Immature natural killer cell (primary cell): ENCODE results near the gene CYP26A1. TPM values are rescaled to one million over a fixed set of nuclear protein-coding genes. Genes with fewer than 3 reads are reported as not detected.
A peak's percentile ranks its signal among the peaks of the same experiment; 100 is the strongest.

Source experiments
- DNase-seq, 3 donors: peaks; one replicate each; pipeline ENCODE4 v3.0.0; 2022; ENCODE audit warnings: mixed read lengths in 1 of 3
- H3K27ac Mint-ChIP-seq, 6 donors: one replicate each; pipeline ENCODE4 v1.8.0; 2020; ENCODE audit warnings: mixed read lengths in 6 of 6, mild to moderate bottlenecking in 5 of 6, inconsistent platforms in 4 of 6, moderate library complexity in 3 of 6
- H3K27me3 Mint-ChIP-seq, 3 donors: one replicate each; pipeline ENCODE4 v1.8.0; 2020 to 2021; ENCODE audit warnings: low read depth in 3 of 3, mild to moderate bottlenecking in 3 of 3, mixed read lengths in 3 of 3, moderate library complexity in 3 of 3, inconsistent platforms in 1 of 3
- H3K36me3 Mint-ChIP-seq, 3 donors: one replicate each; pipeline ENCODE4 v1.8.0; 2020; ENCODE audit warnings: mixed read lengths in 3 of 3, inconsistent platforms in 2 of 3, mild to moderate bottlenecking in 2 of 3
- H3K4me1 Mint-ChIP-seq, 2 donors: one replicate each; pipeline ENCODE4 v1.8.0; 2020; ENCODE audit warnings: inconsistent platforms in 2 of 2, mild to moderate bottlenecking in 2 of 2, mixed read lengths in 2 of 2, moderate library complexity in 1 of 2
- H3K4me3 Mint-ChIP-seq, 5 donors: one replicate each; pipeline ENCODE4 v1.8.0; 2020; ENCODE audit warnings: mild to moderate bottlenecking in 5 of 5, mixed read lengths in 5 of 5, inconsistent platforms in 3 of 5, moderate library complexity in 3 of 5
- H3K9me3 Mint-ChIP-seq, 6 donors: one replicate each; pipeline ENCODE4 v1.8.0; 2020; ENCODE audit warnings: mild to moderate bottlenecking in 6 of 6, mixed read lengths in 6 of 6, inconsistent platforms in 4 of 6, moderate library complexity in 3 of 6
- polyA plus RNA-seq, 3 donors: library from polyadenylated mRNA; unstranded; fragments of 300-500 nt; fragmentation: Illumina TruSeq; gene quantifications; one replicate each; pipeline ENCODE4 v1.2.3, GENCODE V29; 2021

The CYP26A1 gene
- polyA plus RNA-seq, 3 donors from 2014 or later: not detected

DNA sequence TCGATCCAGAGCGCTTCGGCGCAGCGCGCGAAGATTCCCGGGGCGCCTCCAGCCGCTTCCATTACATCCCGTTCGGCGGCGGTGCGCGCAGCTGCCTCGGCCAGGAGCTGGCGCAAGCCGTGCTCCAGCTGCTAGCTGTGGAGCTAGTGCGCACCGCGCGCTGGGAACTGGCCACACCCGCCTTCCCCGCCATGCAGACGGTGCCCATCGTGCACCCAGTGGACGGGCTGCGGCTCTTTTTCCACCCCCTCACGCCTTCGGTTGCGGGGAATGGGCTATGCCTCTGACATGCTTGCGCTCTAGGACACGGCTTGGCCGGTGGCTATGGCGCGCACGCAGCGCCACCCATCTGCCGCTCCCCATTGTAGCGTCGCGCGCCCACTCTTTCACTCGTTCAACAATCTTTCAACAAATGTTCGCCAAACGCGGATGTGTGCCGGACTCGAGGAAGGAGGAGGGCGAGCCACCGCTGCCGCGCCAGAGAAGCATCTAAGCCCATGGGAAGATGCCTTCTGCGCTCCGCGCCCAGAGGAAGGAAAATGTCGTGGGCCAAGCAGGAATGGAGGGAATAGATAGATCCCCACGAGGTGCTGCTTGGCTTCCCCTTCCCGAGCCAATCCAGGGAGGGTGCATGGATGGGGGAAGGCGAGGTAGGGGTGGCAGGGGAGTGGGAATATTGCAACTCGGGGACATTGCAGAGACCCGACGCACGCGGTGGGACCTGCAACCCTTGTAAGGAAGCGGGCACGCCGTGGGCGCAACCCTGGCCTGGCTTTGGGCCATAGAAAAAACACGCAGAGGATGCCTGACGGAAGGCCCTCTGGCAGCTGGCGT, 5.1 kb upstream of the CYP26A1 start:
- Mint-ChIP-seq H3K27me3 (peaks cover 19 to 23% (median 21%) of the 10 kb centered on the region in 3 donors), H3K36me3 (peaks cover 0 to 13% (median 0%) of the 10 kb centered on the region in 3 donors), H3K4me1 (peaks cover 5 to 21% of the 10 kb centered on the region in 2 donors), H3K27ac (no peak overlapping the region), H3K4me3 (no peak overlapping the region), H3K9me3 (peaks cover 0 to 2% (median 0%) of the 10 kb centered on the region in 6 donors)
- no peak for DNase-seq

GRCh38 chr10:93069245-93069561, 4.5 kb upstream of the CYP26A1 start:
- H3K27me3 Mint-ChIP-seq: peaks cover 16 to 23% (median 19%) of the 10 kb centered on the region in 3 donors
- peaks cover 0 to 11% (median 0%) of the 10 kb centered on the region in 3 donors for H3K36me3 Mint-ChIP-seq
- H3K4me3 Mint-ChIP-seq: no peak overlapping the region
- DNase-seq: no peak
- no peak overlapping the region for H3K27ac Mint-ChIP-seq
- H3K9me3 Mint-ChIP-seq: peaks cover 0 to 2% (median 0%) of the 10 kb centered on the region in 6 donors
- peaks cover 5 to 17% of the 10 kb centered on the region in 2 donors for H3K4me1 Mint-ChIP-seq

- Mint-ChIP-seq H3K36me3 (peaks cover 0 to 11% (median 0%) of the 10 kb centered on the region in 3 donors), H3K4me3 (peak overlapping the region in 1 of 5 donors; percentile 33), H3K27ac (no peak overlapping the region), H3K4me1 (peaks cover 7 to 13% of the 10 kb centered on the region in 2 donors), H3K9me3 (peaks cover 0 to 2% (median 0%) of the 10 kb centered on the region in 6 donors), H3K27me3 (peaks cover 14 to 24% (median 21%) of the 10 kb centered on the region in 3 donors)
- no peak for DNase-seq
Observed at GRCh38 chr10:93070378-93071176, 3.1 kb upstream of the CYP26A1 start.

- DNase-seq: no peak
- Mint-ChIP-seq H3K4me3 (peak overlapping the region in 2 of 5 donors; percentile 12 to 33), H3K27ac (no peak overlapping the region), H3K27me3 (peaks cover 16 to 28% (median 24%) of the 10 kb centered on the region in 3 donors), H3K9me3 (peaks cover 0 to 2% (median 0%) of the 10 kb centered on the region in 6 donors), H3K4me1 (peaks cover 10 to 12% of the 10 kb centered on the region in 2 donors), H3K36me3 (peaks cover 0 to 11% (median 0%) of the 10 kb centered on the region in 3 donors)
Observed at GRCh38 chr10:93071177-93071472, 2.6 kb upstream of the CYP26A1 start.

- no peak overlapping the region for H3K4me3 Mint-ChIP-seq
- no peak for DNase-seq
- peaks cover 0 to 2% (median 0%) of the 10 kb centered on the region in 6 donors for H3K9me3 Mint-ChIP-seq
- H3K36me3 Mint-ChIP-seq: peaks cover 0 to 11% (median 0%) of the 10 kb centered on the region in 3 donors
- H3K27me3 Mint-ChIP-seq: peaks cover 16 to 24% (median 20%) of the 10 kb centered on the region in 3 donors
- peaks cover 10 to 12% of the 10 kb centered on the region in 2 donors for H3K4me1 Mint-ChIP-seq
- H3K27ac Mint-ChIP-seq: no peak overlapping the region
Observed at GRCh38 chr10:93071674-93072224, 1.9 kb upstream of the CYP26A1 start.

GRCh38 chr10:93072225-93072712, 1.4 kb upstream of the CYP26A1 start:
- peak overlapping the region in 4 of 5 donors; percentile 27 to 58 (median 48) for H3K4me3 Mint-ChIP-seq
- H3K4me1 Mint-ChIP-seq: peaks cover 10% of the 10 kb centered on the region in 2 donors
- no peak for DNase-seq
- peaks cover 0 to 8% (median 0%) of the 10 kb centered on the region in 3 donors for H3K36me3 Mint-ChIP-seq
- H3K27ac Mint-ChIP-seq: no peak overlapping the region
- peaks cover 15 to 24% (median 18%) of the 10 kb centered on the region in 3 donors for H3K27me3 Mint-ChIP-seq
- H3K9me3 Mint-ChIP-seq: peaks cover 0 to 2% (median 0%) of the 10 kb centered on the region in 6 donors

DNA sequence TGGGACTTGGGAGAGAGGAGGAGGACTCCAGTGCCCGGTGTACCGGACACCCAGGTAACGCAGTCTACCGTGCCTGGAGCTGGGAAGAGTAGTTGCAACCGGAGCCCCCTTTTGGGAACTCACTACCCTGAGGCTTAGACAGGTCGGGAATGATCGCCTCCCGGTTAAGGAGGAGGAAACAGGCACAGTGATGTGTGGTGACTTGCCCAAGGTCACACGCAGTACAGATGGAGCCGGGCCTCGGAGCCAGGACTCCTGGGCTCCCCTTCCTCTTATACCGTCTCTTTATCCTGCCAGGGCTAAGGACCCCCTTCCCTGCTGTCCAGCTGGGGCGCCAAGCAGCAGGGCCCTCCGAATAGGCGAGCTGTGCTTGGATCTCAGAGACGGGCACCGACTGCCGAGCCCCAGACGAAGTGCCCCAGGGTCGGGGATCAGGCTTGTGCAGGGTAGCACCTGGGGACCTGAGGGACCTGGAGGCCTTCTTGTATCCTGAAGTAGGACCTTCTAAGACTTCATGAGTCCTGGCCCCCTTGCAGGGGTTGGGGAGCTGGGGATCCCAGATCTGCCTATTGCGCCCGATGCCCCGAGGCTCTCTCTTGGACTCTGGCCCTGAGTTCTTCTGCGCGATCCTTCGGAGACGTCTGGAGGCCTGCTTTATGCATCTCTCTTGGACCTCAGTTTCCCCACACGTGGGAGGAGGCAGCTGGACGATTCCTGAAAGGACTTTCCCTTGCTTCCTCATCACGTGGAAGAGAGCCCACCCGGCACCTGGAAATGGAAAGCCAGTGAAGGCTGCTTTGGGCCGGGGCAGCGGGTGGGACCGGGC, 767 bp upstream of the CYP26A1 start:
- Mint-ChIP-seq H3K4me1 (peaks cover 5 to 7% of the 10 kb centered on the region in 2 donors), H3K27me3 (peaks cover 14 to 18% (median 15%) of the 10 kb centered on the region in 3 donors), H3K9me3 (no peaks in the 10 kb centered on the region), H3K27ac (no peak overlapping the region), H3K4me3 (peak overlapping the region in 1 of 5 donors; percentile 55), H3K36me3 (peaks cover 0 to 4% (median 0%) of the 10 kb centered on the region in 3 donors)
- DNase-seq: no peak

- H3K4me3 Mint-ChIP-seq: peak overlapping the region in 1 of 5 donors; percentile 55
- H3K27me3 Mint-ChIP-seq: peaks cover 10 to 16% (median 12%) of the 10 kb centered on the region in 3 donors
- H3K27ac Mint-ChIP-seq: no peak overlapping the region
- peaks cover 5 to 7% of the 10 kb centered on the region in 2 donors for H3K4me1 Mint-ChIP-seq
- no peak for DNase-seq
- H3K36me3 Mint-ChIP-seq: peaks cover 0 to 4% (median 0%) of the 10 kb centered on the region in 3 donors
- H3K9me3 Mint-ChIP-seq: no peaks in the 10 kb centered on the region
Observed at GRCh38 chr10:93074147-93074596, 479 bp downstream of the CYP26A1 start.

GRCh38 chr10:93074597-93075368, 1.1 kb downstream of the CYP26A1 start:
- no peak overlapping the region for H3K27ac Mint-ChIP-seq
- no peak for DNase-seq
- H3K27me3 Mint-ChIP-seq: peaks cover 12 to 14% (median 13%) of the 10 kb centered on the region in 3 donors

GRCh38 chr10:93075369-93076221, 1.9 kb downstream of the CYP26A1 start:
- peaks cover 9 to 11% of the 10 kb centered on the region in 2 donors for H3K4me1 Mint-ChIP-seq

More at GRCh38 chr10:93074597-93075368, 1.1 kb downstream of the CYP26A1 start:
- no peaks in the 10 kb centered on the region for H3K9me3 Mint-ChIP-seq
- H3K36me3 Mint-ChIP-seq: peaks cover 0 to 4% (median 0%) of the 10 kb centered on the region in 3 donors
- peak overlapping the region in 1 of 5 donors; percentile 18 for H3K4me3 Mint-ChIP-seq
- peaks cover 5 to 7% of the 10 kb centered on the region in 2 donors for H3K4me1 Mint-ChIP-seq

GRCh38 chr10:93076871-93077270, 3.2 kb downstream of the CYP26A1 start:
- Mint-ChIP-seq H3K4me3 (no peak overlapping the region), H3K27ac (no peak overlapping the region), H3K9me3 (no peaks in the 10 kb centered on the region), H3K36me3 (no peaks in the 10 kb centered on the region), H3K4me1 (peaks cover 6 to 11% of the 10 kb centered on the region in 2 donors), H3K27me3 (peaks cover 9 to 15% (median 13%) of the 10 kb centered on the region in 3 donors)
- DNase-seq: no peak

More at GRCh38 chr10:93075369-93076221, 1.9 kb downstream of the CYP26A1 start:
- Mint-ChIP-seq H3K4me3 (peak overlapping the region in 1 of 5 donors; percentile 64), H3K36me3 (peaks cover 0 to 4% (median 0%) of the 10 kb centered on the region in 3 donors), H3K9me3 (no peaks in the 10 kb centered on the region), H3K27ac (no peak overlapping the region), H3K27me3 (peaks cover 12 to 17% (median 16%) of the 10 kb centered on the region in 3 donors)
- no peak for DNase-seq
